ENCODE measurements around the gene METAP2.

The METAP2 gene

GRCh38 chr12:95547522-95548055 is 73.6 kb downstream of the METAP2 start:
- Histone ChIP-seq H3K4me1 (ENCODE audit: control insufficient read depth, insufficient read depth, low read length, poor library complexity, severe bottlenecking) (peaks cover 17% of the 10 kb centered on the region), H3K36me3 (ENCODE audit: control insufficient read depth, insufficient read depth, low read length) (no peaks in the 10 kb centered on the region), H3K4me3 (ENCODE audit: extremely low read depth, insufficient read depth, low read length, poor library complexity, severe bottlenecking) (peak overlapping the region; percentile 68), H3K27ac (ENCODE audit: low read depth, low read length, severe bottlenecking) (no peak overlapping the region), H3K9me3 (ENCODE audit: control insufficient read depth, low read length) (peaks cover 8% of the 10 kb centered on the region)
- WGBS, 2 experiments (ENCODE audit: insufficient coverage in 2 of 2), result 3 to 4% methylated on average over 5 of the region's 9 CpGs

- 0% methylated on average over 23 to 27 of the region's 50 CpGs for WGBS, 2 experiments (ENCODE audit: insufficient coverage in 2 of 2)
- peak overlapping the region; percentile 68 for H3K4me3 ChIP-seq (ENCODE audit: extremely low read depth, insufficient read depth, low read length, poor library complexity, severe bottlenecking)
- no peaks in the 10 kb centered on the region for H3K36me3 ChIP-seq (ENCODE audit: control insufficient read depth, insufficient read depth, low read length)
- H3K4me1 ChIP-seq (ENCODE audit: control insufficient read depth, insufficient read depth, low read length, poor library complexity, severe bottlenecking), result peaks cover 17% of the 10 kb centered on the region
- H3K9me3 ChIP-seq (ENCODE audit: control insufficient read depth, low read length), result peaks cover 8% of the 10 kb centered on the region
- H3K27ac ChIP-seq (ENCODE audit: low read depth, low read length, severe bottlenecking), result peak overlapping the region; percentile 41
These were observed 74.1 kb downstream of the METAP2 start for GRCh38 chr12:95548056-95548538.

- WGBS, 2 experiments (ENCODE audit: insufficient coverage in 2 of 2), result 1 to 4% methylated on average over 38 to 70 of the region's 98 CpGs
- H3K9me3 ChIP-seq (ENCODE audit: control insufficient read depth, low read length), result peaks cover 8% of the 10 kb centered on the region
- H3K4me1 ChIP-seq (ENCODE audit: control insufficient read depth, insufficient read depth, low read length, poor library complexity, severe bottlenecking), result peaks cover 17% of the 10 kb centered on the region
- H3K4me3 ChIP-seq (ENCODE audit: extremely low read depth, insufficient read depth, low read length, poor library complexity, severe bottlenecking), result peak overlapping the region; percentile 68
- peak overlapping the region; percentile 41 for H3K27ac ChIP-seq (ENCODE audit: low read depth, low read length, severe bottlenecking)
- H3K36me3 ChIP-seq (ENCODE audit: control insufficient read depth, insufficient read depth, low read length), result no peaks in the 10 kb centered on the region
These were observed 74.8 kb downstream of the METAP2 start for GRCh38 chr12:95548539-95549391.

GRCh38 chr12:95549392-95550084 is 75.6 kb downstream of the METAP2 start:
- H3K27ac ChIP-seq (ENCODE audit: low read depth, low read length, severe bottlenecking), result no peak overlapping the region
- peaks cover 8% of the 10 kb centered on the region for H3K9me3 ChIP-seq (ENCODE audit: control insufficient read depth, low read length)
- 53 to 60% methylated on average over 8 to 9 of the region's 12 CpGs for WGBS, 2 experiments (ENCODE audit: insufficient coverage in 2 of 2)
- peaks cover 17% of the 10 kb centered on the region for H3K4me1 ChIP-seq (ENCODE audit: control insufficient read depth, insufficient read depth, low read length, poor library complexity, severe bottlenecking)
- no peaks in the 10 kb centered on the region for H3K36me3 ChIP-seq (ENCODE audit: control insufficient read depth, insufficient read depth, low read length)
- H3K4me3 ChIP-seq (ENCODE audit: extremely low read depth, insufficient read depth, low read length, poor library complexity, severe bottlenecking), result peak overlapping the region; percentile 68

- Histone ChIP-seq H3K4me1 (ENCODE audit: control insufficient read depth, insufficient read depth, low read length, poor library complexity, severe bottlenecking) (peaks cover 13% of the 10 kb centered on the region), H3K9me3 (ENCODE audit: control insufficient read depth, low read length) (peaks cover 8% of the 10 kb centered on the region), H3K4me3 (ENCODE audit: extremely low read depth, insufficient read depth, low read length, poor library complexity, severe bottlenecking) (no peak within 1 kb of the TSS), H3K36me3 (ENCODE audit: control insufficient read depth, insufficient read depth, low read length) (no peaks in the 10 kb centered on the region), H3K27ac (ENCODE audit: low read depth, low read length, severe bottlenecking) (no peak within 1 kb of the TSS)
- WGBS, 2 experiments (ENCODE audit: insufficient coverage in 2 of 2), result 13 to 16% methylated on average over 7 of the region's 9 CpGs
These were observed 77.4 kb downstream of the METAP2 start, which contains the start of gene USP44 for GRCh38 chr12:95551305-95551704. Gene USP44 (minus strand): TSS chr12:95551476. CDS start chr12:95534256, 17,220 bp downstream.

- no peak overlapping the region for H3K4me3 ChIP-seq (ENCODE audit: extremely low read depth, insufficient read depth, low read length, poor library complexity, severe bottlenecking)
- peaks cover 8% of the 10 kb centered on the region for H3K9me3 ChIP-seq (ENCODE audit: control insufficient read depth, low read length)
- 74 to 83% methylated on average over 1 to 3 of the region's 7 CpGs for WGBS, 2 experiments (ENCODE audit: insufficient coverage in 2 of 2)
- no peaks in the 10 kb centered on the region for H3K36me3 ChIP-seq (ENCODE audit: control insufficient read depth, insufficient read depth, low read length)
- H3K27ac ChIP-seq (ENCODE audit: low read depth, low read length, severe bottlenecking), result no peak overlapping the region
- peaks cover 6% of the 10 kb centered on the region for H3K4me1 ChIP-seq (ENCODE audit: control insufficient read depth, insufficient read depth, low read length, poor library complexity, severe bottlenecking)
These were observed 78.1 kb downstream of the METAP2 start for GRCh38 chr12:95551913-95552516.

- H3K4me1 ChIP-seq (ENCODE audit: control insufficient read depth, insufficient read depth, low read length, poor library complexity, severe bottlenecking), result no peaks in the 10 kb centered on the region
These were observed 79.4 kb downstream of the METAP2 start for GRCh38 chr12:95553197-95553943.

GRCh38 chr12:95554532-95555071 is 80.7 kb downstream of the METAP2 start:
- H3K9me3 ChIP-seq (ENCODE audit: control insufficient read depth, low read length), result peaks cover under 1% of the 10 kb centered on the region
- no peaks in the 10 kb centered on the region for H3K36me3 ChIP-seq (ENCODE audit: control insufficient read depth, insufficient read depth, low read length)
- H3K27ac ChIP-seq (ENCODE audit: low read depth, low read length, severe bottlenecking), result no peak overlapping the region
- no peak overlapping the region for H3K4me3 ChIP-seq (ENCODE audit: extremely low read depth, insufficient read depth, low read length, poor library complexity, severe bottlenecking)
- no CpG with 5 or more reads among the region's 4 CpGs for WGBS, 2 experiments (ENCODE audit: insufficient coverage in 2 of 2)
- no peaks in the 10 kb centered on the region for H3K4me1 ChIP-seq (ENCODE audit: control insufficient read depth, insufficient read depth, low read length, poor library complexity, severe bottlenecking)

More at GRCh38 chr12:95553197-95553943, 79.4 kb downstream of the METAP2 start:
- 93% methylated on average over 2 of the region's 5 CpGs; no CpG with 5 or more reads in 1 of the 2 experiments for WGBS, 2 experiments (ENCODE audit: insufficient coverage in 2 of 2)
- H3K9me3 ChIP-seq (ENCODE audit: control insufficient read depth, low read length), result peaks cover 8% of the 10 kb centered on the region
- H3K27ac ChIP-seq (ENCODE audit: low read depth, low read length, severe bottlenecking), result no peak overlapping the region
- no peaks in the 10 kb centered on the region for H3K36me3 ChIP-seq (ENCODE audit: control insufficient read depth, insufficient read depth, low read length)
- H3K4me3 ChIP-seq (ENCODE audit: extremely low read depth, insufficient read depth, low read length, poor library complexity, severe bottlenecking), result no peak overlapping the region

- no peaks in the 10 kb centered on the region for H3K9me3 ChIP-seq (ENCODE audit: control insufficient read depth, low read length)
- H3K4me1 ChIP-seq (ENCODE audit: control insufficient read depth, insufficient read depth, low read length, poor library complexity, severe bottlenecking), result no peaks in the 10 kb centered on the region
- H3K27ac ChIP-seq (ENCODE audit: low read depth, low read length, severe bottlenecking), result no peak overlapping the region
- H3K4me3 ChIP-seq (ENCODE audit: extremely low read depth, insufficient read depth, low read length, poor library complexity, severe bottlenecking), result no peak overlapping the region
- H3K36me3 ChIP-seq (ENCODE audit: control insufficient read depth, insufficient read depth, low read length), result no peaks in the 10 kb centered on the region
- no CpG with 5 or more reads among the region's 1 CpG for WGBS, 2 experiments (ENCODE audit: insufficient coverage in 2 of 2)
These were observed 83.7 kb downstream of the METAP2 start for GRCh38 chr12:95557625-95558024.
